ENCODE measurements around the gene TTLL4.
A peak's percentile ranks its signal among the peaks of the same experiment; 100 is the strongest.

TTLL4 gene

DNA sequence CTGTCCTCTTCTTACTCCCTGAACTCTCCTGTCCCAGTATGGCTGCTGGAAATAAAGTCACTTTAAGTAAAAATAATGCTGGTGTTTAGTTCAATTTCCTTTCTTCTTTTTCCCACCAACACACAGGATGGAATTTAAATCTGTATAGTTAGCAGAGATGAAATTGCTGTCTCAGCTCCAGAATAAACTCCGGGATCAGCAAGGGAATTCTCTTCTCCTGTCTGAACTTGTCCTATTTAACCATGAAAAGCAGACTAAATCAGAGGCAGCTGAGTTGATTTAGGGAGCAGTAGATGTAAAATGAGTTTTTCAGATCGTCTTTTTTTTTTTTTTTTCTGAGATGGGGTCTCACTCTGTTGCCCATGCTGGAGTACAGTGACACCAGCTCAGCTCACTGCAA is 25.9 kb downstream of the TTLL4 start:
- Histone ChIP-seq H3K9me3 (ENCODE audit: control insufficient read depth in 2 of 2, low read length in 2 of 2) (no peaks in the 10 kb centered on the region), H3K9ac (ENCODE audit: low read depth in 1 of 2, low read length in 2 of 2) (no peak overlapping the region), H3K4me3 (ENCODE audit: low read length in 2 of 2) (no peak overlapping the region), H3K27me3 (ENCODE audit: control insufficient read depth in 2 of 2, insufficient read depth in 2 of 2, low read length in 2 of 2) (no peaks in the 10 kb centered on the region), H3K27ac (ENCODE audit: low read depth in 2 of 2, low read length in 2 of 2) (no peak overlapping the region), H3K36me3 (ENCODE audit: control insufficient read depth in 2 of 2, insufficient read depth in 2 of 2, low read length in 2 of 2) (peaks cover 22 to 27% of the 10 kb centered on the region in 2 donors), H3K4me1 (ENCODE audit: control insufficient read depth in 2 of 2, insufficient read depth in 2 of 2, low read length in 2 of 2) (peaks cover 4 to 15% of the 10 kb centered on the region in 2 donors)

DNA sequence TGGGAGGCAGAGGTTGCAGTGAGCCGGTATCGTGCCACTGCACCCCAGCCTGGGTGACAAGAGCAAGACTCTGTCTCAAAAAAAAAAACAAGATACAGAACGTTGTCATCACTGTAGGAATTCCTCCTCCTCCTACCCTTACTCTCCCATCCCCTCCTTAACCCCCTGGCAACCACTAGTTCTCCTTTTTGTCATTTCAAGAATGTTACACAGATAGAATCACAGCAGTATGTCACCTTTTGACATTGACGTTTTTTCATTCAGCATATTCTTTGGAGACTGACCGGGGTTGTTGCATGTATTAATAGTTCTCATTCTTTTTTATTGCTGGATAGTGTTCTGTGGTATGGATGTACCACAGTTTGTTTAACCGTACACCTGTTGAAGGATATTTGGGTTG is 32.4 kb downstream of the TTLL4 start:
- Histone ChIP-seq H3K9me3 (ENCODE audit: control insufficient read depth in 2 of 2, low read length in 2 of 2) (no peaks in the 10 kb centered on the region), H3K9ac (ENCODE audit: low read depth in 1 of 2, low read length in 2 of 2) (no peak overlapping the region), H3K27me3 (ENCODE audit: control insufficient read depth in 2 of 2, insufficient read depth in 2 of 2, low read length in 2 of 2) (no peaks in the 10 kb centered on the region), H3K4me3 (ENCODE audit: low read length in 2 of 2) (no peak overlapping the region), H3K27ac (ENCODE audit: low read depth in 2 of 2, low read length in 2 of 2) (no peak overlapping the region), H3K36me3 (ENCODE audit: control insufficient read depth in 2 of 2, insufficient read depth in 2 of 2, low read length in 2 of 2) (peaks cover 41 to 49% of the 10 kb centered on the region in 2 donors), H3K4me1 (ENCODE audit: control insufficient read depth in 2 of 2, insufficient read depth in 2 of 2, low read length in 2 of 2) (no peaks in the 10 kb centered on the region)

DNA sequence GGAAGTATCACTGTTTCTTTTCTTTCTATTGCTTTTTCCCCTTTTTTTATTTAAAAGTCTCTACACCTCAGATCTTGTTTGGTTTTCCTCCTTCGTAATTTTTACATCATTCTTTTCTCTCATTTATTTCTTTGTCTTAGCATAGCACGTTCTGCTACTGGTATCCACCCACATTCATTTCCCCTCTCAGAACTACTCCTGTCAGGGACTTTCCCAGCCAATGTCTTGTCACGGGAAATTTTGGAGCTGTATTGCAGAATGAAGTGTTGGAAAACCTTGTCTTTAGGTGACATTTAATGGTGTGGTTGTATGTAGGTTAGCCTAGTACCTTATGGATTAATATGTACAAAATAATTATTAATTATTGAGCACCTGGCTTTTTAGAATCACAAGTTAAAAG is 34.0 kb downstream of the TTLL4 start:
- Histone ChIP-seq H3K4me3 (ENCODE audit: low read length in 2 of 2) (no peak overlapping the region), H3K9ac (ENCODE audit: low read depth in 1 of 2, low read length in 2 of 2) (no peak overlapping the region), H3K27me3 (ENCODE audit: control insufficient read depth in 2 of 2, insufficient read depth in 2 of 2, low read length in 2 of 2) (no peaks in the 10 kb centered on the region), H3K36me3 (ENCODE audit: control insufficient read depth in 2 of 2, insufficient read depth in 2 of 2, low read length in 2 of 2) (peaks cover 42 to 51% of the 10 kb centered on the region in 2 donors), H3K9me3 (ENCODE audit: control insufficient read depth in 2 of 2, low read length in 2 of 2) (no peaks in the 10 kb centered on the region), H3K4me1 (ENCODE audit: control insufficient read depth in 2 of 2, insufficient read depth in 2 of 2, low read length in 2 of 2) (no peaks in the 10 kb centered on the region), H3K27ac (ENCODE audit: low read depth in 2 of 2, low read length in 2 of 2) (no peak overlapping the region)

DNA sequence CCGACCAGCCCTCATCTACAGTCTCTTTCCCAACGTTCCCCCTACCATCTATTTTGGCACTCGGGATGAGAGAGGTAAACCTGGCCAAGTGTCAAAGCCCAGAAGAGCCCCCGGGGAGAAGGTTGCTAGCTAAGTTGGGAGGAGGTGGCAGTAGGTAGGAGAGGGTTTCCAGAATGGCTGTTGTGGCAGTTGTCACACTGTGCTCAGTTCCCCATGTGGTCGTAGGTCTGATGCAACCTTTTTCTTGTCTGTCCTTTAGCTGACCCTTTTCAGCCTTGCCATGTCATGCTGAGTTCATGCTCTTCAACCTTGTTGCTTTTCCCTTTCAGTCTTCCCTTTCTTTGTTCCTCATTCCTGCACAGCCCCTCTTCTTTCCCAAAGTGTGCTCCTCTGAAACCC is 34.5 kb downstream of the TTLL4 start:
- no peaks in the 10 kb centered on the region for H3K9me3 ChIP-seq (ENCODE audit: control insufficient read depth in 2 of 2, low read length in 2 of 2)
- peak overlapping the region in 1 of 2 donors; percentile 38 for H3K27ac ChIP-seq (ENCODE audit: low read depth in 2 of 2, low read length in 2 of 2)
- no peaks in the 10 kb centered on the region for H3K4me1 ChIP-seq (ENCODE audit: control insufficient read depth in 2 of 2, insufficient read depth in 2 of 2, low read length in 2 of 2)
- H3K4me3 ChIP-seq (ENCODE audit: low read length in 2 of 2) = no peak overlapping the region
- H3K36me3 ChIP-seq (ENCODE audit: control insufficient read depth in 2 of 2, insufficient read depth in 2 of 2, low read length in 2 of 2) = peaks cover 42 to 55% of the 10 kb centered on the region in 2 donors
- H3K9ac ChIP-seq (ENCODE audit: low read depth in 1 of 2, low read length in 2 of 2) = no peak overlapping the region
- no peaks in the 10 kb centered on the region for H3K27me3 ChIP-seq (ENCODE audit: control insufficient read depth in 2 of 2, insufficient read depth in 2 of 2, low read length in 2 of 2)

DNA sequence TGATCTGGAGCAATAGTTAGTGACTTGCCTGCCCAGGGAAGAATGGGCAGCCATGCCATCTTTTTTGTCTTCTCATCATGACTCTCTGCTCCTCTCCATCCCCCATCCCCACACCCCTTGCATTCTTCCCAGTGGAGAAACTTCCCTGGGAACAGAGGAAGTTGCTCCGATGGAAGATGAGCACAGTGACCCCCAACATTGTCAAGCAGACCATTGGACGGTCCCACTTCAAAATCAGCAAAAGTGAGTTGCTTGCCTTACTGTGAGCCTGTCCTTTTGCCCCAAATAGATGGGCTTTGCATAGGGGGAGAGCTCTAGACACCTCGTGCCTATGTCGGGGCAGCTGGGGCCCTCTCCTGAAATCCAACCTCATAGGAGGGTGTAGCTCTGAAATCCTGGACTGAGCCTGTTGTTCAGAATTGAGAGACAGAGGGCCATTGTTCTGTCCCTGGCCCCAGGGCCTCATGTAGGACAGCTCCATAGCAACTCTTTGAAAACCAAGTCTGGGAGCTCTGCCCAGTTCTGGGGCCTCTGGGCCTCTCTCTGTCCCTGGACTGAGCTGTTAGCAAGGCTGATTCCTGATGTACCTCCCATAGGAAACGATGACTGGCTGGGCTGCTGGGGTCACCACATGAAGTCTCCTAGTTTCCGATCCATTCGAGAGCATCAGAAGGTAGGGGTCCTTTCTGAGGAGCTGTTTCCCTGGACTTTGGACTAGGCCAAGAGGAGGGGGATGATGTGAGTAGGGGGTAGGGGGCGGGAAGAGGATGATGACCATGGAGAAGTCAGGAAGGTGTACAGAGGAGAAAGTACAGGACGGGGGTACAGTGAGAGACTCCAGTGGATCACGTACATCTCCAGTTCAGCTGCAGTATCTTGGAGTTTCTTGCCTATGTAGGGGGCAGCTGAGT is 35.2 kb downstream of the TTLL4 start:
- Histone ChIP-seq H3K4me3 (ENCODE audit: low read length in 2 of 2) (no peak overlapping the region), H3K27me3 (ENCODE audit: control insufficient read depth in 2 of 2, insufficient read depth in 2 of 2, low read length in 2 of 2) (no peaks in the 10 kb centered on the region), H3K36me3 (ENCODE audit: control insufficient read depth in 2 of 2, insufficient read depth in 2 of 2, low read length in 2 of 2) (peaks cover 40 to 54% of the 10 kb centered on the region in 2 donors), H3K4me1 (ENCODE audit: control insufficient read depth in 2 of 2, insufficient read depth in 2 of 2, low read length in 2 of 2) (no peaks in the 10 kb centered on the region), H3K9me3 (ENCODE audit: control insufficient read depth in 2 of 2, low read length in 2 of 2) (no peaks in the 10 kb centered on the region), H3K9ac (ENCODE audit: low read depth in 1 of 2, low read length in 2 of 2) (no peak overlapping the region), H3K27ac (ENCODE audit: low read depth in 2 of 2, low read length in 2 of 2) (peak overlapping the region in 1 of 2 donors; percentile 38)

DNA sequence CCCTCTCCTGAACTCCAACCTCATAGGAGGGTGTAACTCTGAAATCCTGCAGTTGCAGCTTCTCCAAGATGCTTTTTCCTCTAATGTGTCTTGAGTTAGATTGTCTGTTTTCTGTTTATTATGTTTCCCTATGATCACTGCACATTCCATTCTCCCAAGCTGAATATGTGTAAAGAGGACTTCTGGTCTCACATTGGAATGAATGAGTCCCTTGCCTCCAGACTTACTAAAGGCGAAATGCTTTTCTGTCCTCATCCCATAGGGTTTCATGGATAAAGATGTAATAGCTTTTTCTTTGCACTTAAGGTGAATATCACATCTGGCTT is 35.8 kb downstream of the TTLL4 start:
- H3K27ac ChIP-seq (ENCODE audit: low read depth in 2 of 2, low read length in 2 of 2) = no peak overlapping the region
- no peaks in the 10 kb centered on the region for H3K27me3 ChIP-seq (ENCODE audit: control insufficient read depth in 2 of 2, insufficient read depth in 2 of 2, low read length in 2 of 2)
- no peak overlapping the region for H3K4me3 ChIP-seq (ENCODE audit: low read length in 2 of 2)
- no peaks in the 10 kb centered on the region for H3K4me1 ChIP-seq (ENCODE audit: control insufficient read depth in 2 of 2, insufficient read depth in 2 of 2, low read length in 2 of 2)
- H3K9ac ChIP-seq (ENCODE audit: low read depth in 1 of 2, low read length in 2 of 2) = no peak overlapping the region
- H3K36me3 ChIP-seq (ENCODE audit: control insufficient read depth in 2 of 2, insufficient read depth in 2 of 2, low read length in 2 of 2) = peaks cover 40 to 52% of the 10 kb centered on the region in 2 donors
- H3K9me3 ChIP-seq (ENCODE audit: control insufficient read depth in 2 of 2, low read length in 2 of 2) = no peaks in the 10 kb centered on the region

DNA sequence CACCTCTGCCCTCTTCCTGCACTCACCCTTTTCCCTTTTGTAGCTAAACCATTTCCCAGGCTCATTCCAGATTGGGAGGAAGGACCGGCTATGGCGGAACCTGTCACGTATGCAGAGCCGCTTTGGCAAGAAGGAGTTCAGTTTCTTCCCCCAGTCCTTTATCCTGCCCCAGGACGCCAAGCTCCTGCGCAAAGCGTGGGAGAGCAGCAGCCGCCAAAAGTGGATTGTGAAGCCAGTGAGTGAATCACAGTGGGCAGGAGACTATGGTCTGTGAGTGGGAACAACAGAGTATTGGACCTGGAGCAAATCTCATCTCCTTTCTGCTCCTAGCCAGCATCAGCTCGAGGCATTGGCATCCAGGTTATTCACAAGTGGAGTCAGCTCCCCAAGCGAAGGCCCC is 36.3 kb downstream of the TTLL4 start:
- Histone ChIP-seq H3K9ac (ENCODE audit: low read depth in 1 of 2, low read length in 2 of 2) (no peak overlapping the region), H3K27me3 (ENCODE audit: control insufficient read depth in 2 of 2, insufficient read depth in 2 of 2, low read length in 2 of 2) (no peaks in the 10 kb centered on the region), H3K4me1 (ENCODE audit: control insufficient read depth in 2 of 2, insufficient read depth in 2 of 2, low read length in 2 of 2) (no peaks in the 10 kb centered on the region), H3K9me3 (ENCODE audit: control insufficient read depth in 2 of 2, low read length in 2 of 2) (no peaks in the 10 kb centered on the region), H3K4me3 (ENCODE audit: low read length in 2 of 2) (no peak overlapping the region), H3K36me3 (ENCODE audit: control insufficient read depth in 2 of 2, insufficient read depth in 2 of 2, low read length in 2 of 2) (peaks cover 42 to 51% of the 10 kb centered on the region in 2 donors), H3K27ac (ENCODE audit: low read depth in 2 of 2, low read length in 2 of 2) (no peak overlapping the region)

DNA sequence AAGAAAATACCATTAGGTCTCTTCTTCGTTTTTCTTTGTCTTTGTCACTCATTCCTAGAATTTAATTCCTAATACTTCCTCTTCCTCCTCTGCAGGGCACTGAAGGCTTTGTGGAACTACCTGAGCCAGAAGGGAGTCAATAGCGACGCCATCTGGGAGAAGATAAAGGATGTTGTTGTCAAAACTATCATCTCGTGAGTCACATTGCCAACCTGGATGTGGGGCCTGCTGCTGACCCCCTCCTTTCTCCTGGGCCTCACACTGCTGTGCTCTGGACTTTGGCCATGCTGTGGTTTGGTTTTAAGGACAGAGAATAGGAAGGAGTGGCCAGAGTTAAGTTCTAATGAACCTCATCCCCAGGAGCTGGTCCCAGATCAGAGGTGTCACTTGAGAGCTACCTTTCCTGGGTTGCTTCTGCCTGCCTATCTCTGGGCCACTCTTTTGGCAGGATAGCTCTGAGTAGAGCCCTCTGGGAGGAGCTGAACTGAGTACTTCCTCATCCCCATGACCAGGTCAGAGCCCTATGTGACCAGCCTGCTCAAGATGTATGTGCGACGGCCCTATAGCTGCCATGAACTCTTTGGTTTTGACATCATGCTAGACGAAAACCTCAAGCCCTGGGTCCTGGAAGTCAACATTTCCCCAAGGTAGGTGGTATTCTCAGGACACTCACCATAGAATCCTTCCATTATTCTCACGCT is 38.3 kb downstream of the TTLL4 start:
- Histone ChIP-seq H3K27me3 (ENCODE audit: control insufficient read depth in 2 of 2, insufficient read depth in 2 of 2, low read length in 2 of 2) (no peaks in the 10 kb centered on the region), H3K9ac (ENCODE audit: low read depth in 1 of 2, low read length in 2 of 2) (no peak overlapping the region), H3K4me3 (ENCODE audit: low read length in 2 of 2) (no peak overlapping the region), H3K4me1 (ENCODE audit: control insufficient read depth in 2 of 2, insufficient read depth in 2 of 2, low read length in 2 of 2) (no peaks in the 10 kb centered on the region), H3K36me3 (ENCODE audit: control insufficient read depth in 2 of 2, insufficient read depth in 2 of 2, low read length in 2 of 2) (peaks cover 57 to 70% of the 10 kb centered on the region in 2 donors), H3K9me3 (ENCODE audit: control insufficient read depth in 2 of 2, low read length in 2 of 2) (no peaks in the 10 kb centered on the region), H3K27ac (ENCODE audit: low read depth in 2 of 2, low read length in 2 of 2) (no peak overlapping the region)

DNA sequence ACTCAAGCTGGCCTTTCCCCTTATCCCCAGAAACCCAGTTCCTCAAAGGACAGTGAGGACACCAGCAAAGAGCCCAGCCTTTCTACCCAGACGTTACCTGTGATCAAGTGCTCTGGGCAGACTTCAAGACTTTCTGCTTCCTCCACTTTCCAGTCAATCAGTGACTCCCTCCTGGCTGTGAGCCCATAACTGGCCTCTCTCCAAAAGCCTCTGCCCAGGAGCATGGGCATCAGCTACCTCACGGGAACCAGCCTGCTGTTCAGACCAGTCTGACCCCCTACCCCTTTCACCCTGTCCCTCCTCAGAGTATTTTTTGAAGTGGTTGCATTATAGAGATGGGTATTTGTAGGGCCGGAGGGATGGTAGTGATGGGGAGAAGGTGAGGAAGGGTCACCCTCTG is 43.6 kb downstream of the TTLL4 start:
- H3K27ac ChIP-seq (ENCODE audit: low read depth in 2 of 2, low read length in 2 of 2) = no peak overlapping the region
- no peak overlapping the region for H3K4me3 ChIP-seq (ENCODE audit: low read length in 2 of 2)
- H3K9ac ChIP-seq (ENCODE audit: low read depth in 1 of 2, low read length in 2 of 2) = no peak overlapping the region
- H3K36me3 ChIP-seq (ENCODE audit: control insufficient read depth in 2 of 2, insufficient read depth in 2 of 2, low read length in 2 of 2) = peaks cover 33 to 44% of the 10 kb centered on the region in 2 donors
- no peaks in the 10 kb centered on the region for H3K4me1 ChIP-seq (ENCODE audit: control insufficient read depth in 2 of 2, insufficient read depth in 2 of 2, low read length in 2 of 2)
- H3K9me3 ChIP-seq (ENCODE audit: control insufficient read depth in 2 of 2, low read length in 2 of 2) = no peaks in the 10 kb centered on the region
- H3K27me3 ChIP-seq (ENCODE audit: control insufficient read depth in 2 of 2, insufficient read depth in 2 of 2, low read length in 2 of 2) = no peaks in the 10 kb centered on the region

DNA sequence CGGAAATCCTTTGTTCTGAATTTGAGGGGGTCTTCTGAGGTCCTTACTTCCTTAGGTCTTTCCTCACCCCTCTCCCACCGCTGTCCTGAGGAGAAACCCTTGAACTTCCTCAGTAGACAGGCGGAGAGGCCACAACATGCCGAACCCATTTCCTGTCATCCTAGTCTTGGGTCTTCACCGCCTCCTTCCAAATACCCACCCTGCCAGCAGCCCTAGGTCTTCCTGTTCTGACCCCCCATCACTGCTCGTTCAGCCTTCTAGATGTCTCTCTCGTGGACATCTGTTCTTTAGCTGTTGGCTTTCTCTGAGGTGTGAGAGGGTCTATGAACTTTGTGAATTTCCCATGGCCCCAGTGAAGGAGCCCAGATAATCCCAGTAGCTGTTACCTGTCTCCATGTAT is 44.1 kb downstream of the TTLL4 start:
- H3K4me1 ChIP-seq (ENCODE audit: control insufficient read depth in 2 of 2, insufficient read depth in 2 of 2, low read length in 2 of 2) = no peaks in the 10 kb centered on the region
- H3K9ac ChIP-seq (ENCODE audit: low read depth in 1 of 2, low read length in 2 of 2) = no peak overlapping the region
- H3K36me3 ChIP-seq (ENCODE audit: control insufficient read depth in 2 of 2, insufficient read depth in 2 of 2, low read length in 2 of 2) = peaks cover 29 to 39% of the 10 kb centered on the region in 2 donors
- H3K27ac ChIP-seq (ENCODE audit: low read depth in 2 of 2, low read length in 2 of 2) = no peak overlapping the region
- H3K9me3 ChIP-seq (ENCODE audit: control insufficient read depth in 2 of 2, low read length in 2 of 2) = no peaks in the 10 kb centered on the region
- no peaks in the 10 kb centered on the region for H3K27me3 ChIP-seq (ENCODE audit: control insufficient read depth in 2 of 2, insufficient read depth in 2 of 2, low read length in 2 of 2)
- no peak overlapping the region for H3K4me3 ChIP-seq (ENCODE audit: low read length in 2 of 2)
